DMS114 treated with DMSO at 0.1 percent for 48 hours (cell line): ENCODE results near the gene MYT1.

Experiments
- DNase-seq: peaks from one replicate; lab custom pipeline; 2025; ENCODE audit not compliant: unreplicated experiment; lab: John Stamatoyannopoulos, UW

MYT1 gene

GRCh38 chr20:64242797-64243475 is 78.7 kb downstream of the MYT1 start:
- no peak for DNase-seq

- DNase-seq = no peak
Measured at GRCh38 chr20:64244281-64244805, 80.1 kb downstream of the MYT1 start.

- no peak for DNase-seq
Measured at GRCh38 chr20:64244870-64245603, 80.8 kb downstream of the MYT1 start.

GRCh38 chr20:64245746-64246595 is 81.7 kb downstream of the MYT1 start:
- DNase-seq = no peak

- DNase-seq = no peak
Measured at GRCh38 chr20:64246616-64247306, 82.5 kb downstream of the MYT1 start.

- no peak for DNase-seq
Measured at GRCh38 chr20:64247307-64247618, 83.0 kb downstream of the MYT1 start.

- no peak for DNase-seq
Measured at GRCh38 chr20:64247970-64248841, 84.0 kb downstream of the MYT1 start.

- DNase-seq = no peak
Measured at GRCh38 chr20:64250027-64250426, 85.8 kb downstream of the MYT1 start.

- no peak for DNase-seq
Measured at GRCh38 chr20:64253000-64253383, 88.7 kb downstream of the MYT1 start.

- DNase-seq = no peak
Measured at GRCh38 chr20:64253443-64253842, 89.2 kb downstream of the MYT1 start.

GRCh38 chr20:64254156-64254555 is 89.9 kb downstream of the MYT1 start:
- no peak for DNase-seq

GRCh38 chr20:64254571-64255360 is 90.5 kb downstream of the MYT1 start:
- DNase-seq = no peak

- DNase-seq = peak; percentile 58
Measured at GRCh38 chr20:64255361-64256281, 91.4 kb downstream of the MYT1 start, which contains the start of gene PCMTD2. Gene PCMTD2, plus strand, starts transcription at chr20:64255748. Its CDS starts 4,218 bp downstream, at chr20:64259966.

GRCh38 chr20:64256282-64256935 is 92.2 kb downstream of the MYT1 start:
- DNase-seq = no peak

- no peak for DNase-seq
Measured at GRCh38 chr20:64257107-64257757, 93.0 kb downstream of the MYT1 start.

GRCh38 chr20:64258071-64258823 is 94.0 kb downstream of the MYT1 start:
- no peak for DNase-seq
